MCF 10A (cell line): Measurements from ENCODE around the gene CDK16. TPM values are rescaled to one million over a fixed set of nuclear protein-coding genes. Genes with fewer than 3 reads are reported as not detected.
A peak's percentile ranks its signal among the peaks of the same experiment; 100 is the strongest.

Experiments
- BruUV-seq: library from RNA; stranded (reverse); fragments of 400-500 nt; replicated peaks from 2 replicates; lab custom pipeline; 2021; lab: Mats Ljungman, UMichigan
- CTCF ChIA-PET: fragments of 300-600 bp; sonication (Branson Sonifier 250); formaldehyde crosslinking; extraction: SDS; loops from one replicate; lab custom pipeline; 2021; ENCODE audit warnings: antibody characterized with exemption, inconsistent platforms; lab: Yijun Ruan, JAX
- POLR2A ChIA-PET: fragments of 300-600, 350-650 bp; sonication (Branson Sonifier 250); formaldehyde crosslinking; extraction: SDS; loops from one replicate; lab custom pipeline; 2020; ENCODE audit warnings: antibody characterized with exemption, inconsistent platforms; lab: Yijun Ruan, JAX
- DNase-seq: peaks from one replicate; pipeline ENCODE4 v3.0.0-alpha.2; 2018; ENCODE audit not compliant: unreplicated experiment
- H3K27ac Mint-ChIP-seq: one replicate; pipeline ENCODE4 v1.8.0; 2022; ENCODE audit warnings: mild to moderate bottlenecking, low read depth, mixed read lengths; ENCODE audit not compliant: unreplicated experiment
- H3K27me3 Mint-ChIP-seq: one replicate; pipeline ENCODE4 v1.8.0; 2022; ENCODE audit warnings: mixed read lengths; ENCODE audit not compliant: insufficient read depth, unreplicated experiment
- H3K36me3 Mint-ChIP-seq: one replicate; pipeline ENCODE4 v1.8.0; 2022; ENCODE audit warnings: mild to moderate bottlenecking, moderate library complexity, mixed read lengths; ENCODE audit not compliant: insufficient read depth, unreplicated experiment
- H3K4me1 Mint-ChIP-seq: one replicate; pipeline ENCODE4 v1.8.0; 2022; ENCODE audit warnings: mixed read lengths; ENCODE audit not compliant: insufficient read depth, unreplicated experiment
- H3K4me3 Mint-ChIP-seq: one replicate; pipeline ENCODE4 v1.8.0; 2022; ENCODE audit warnings: mild to moderate bottlenecking, moderate library complexity, mixed read lengths; ENCODE audit not compliant: unreplicated experiment
- H3K9me3 Mint-ChIP-seq: one replicate; pipeline ENCODE4 v1.8.0; 2022; ENCODE audit warnings: mixed read lengths; ENCODE audit not compliant: unreplicated experiment
- intact Hi-C: fragments of 100-400 bp; cut with micrococcal nuclease; formaldehyde crosslinking; loops from 2 replicates; pipeline ENCODE4 v1.14.1; 2022
- total RNA-seq: library from RNA; stranded (reverse); gene quantifications from 2 replicates; pipeline ENCODE4 v1.2.3, GENCODE V29; 2022
- TF ChIP-seq, protein P1 (sequence below): fragments of 200-600 bp; IDR thresholded peaks from one replicate; pipeline ENCODE4 v1.8.0; 2022; ENCODE audit warnings: antibody characterized with exemption, mild to moderate bottlenecking; ENCODE audit not compliant: unreplicated experiment

CDK16 gene
- total RNA-seq, 1 experiment from 2014 or later, result 138 TPM

DNA sequence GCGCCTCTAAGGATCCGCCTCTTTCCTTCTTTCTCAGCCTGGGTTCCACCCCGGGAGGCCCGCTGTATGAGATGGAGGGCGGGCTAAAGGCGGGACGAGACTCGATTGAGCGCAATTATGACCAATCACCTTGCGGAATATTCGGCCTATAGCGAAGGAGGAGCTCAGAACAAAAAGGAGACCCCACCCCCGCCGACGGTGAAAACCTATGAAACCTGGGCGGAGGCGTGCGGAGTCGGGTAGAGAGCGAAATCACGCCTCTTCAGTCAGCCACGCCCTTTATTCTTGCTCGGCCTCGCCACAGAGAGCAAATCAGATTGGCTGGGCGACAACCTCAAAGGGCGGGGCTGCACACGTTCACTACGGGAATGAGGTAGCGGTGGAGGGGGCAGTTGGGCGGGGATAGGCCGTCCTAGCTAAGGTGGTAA is 615 bp upstream of the CDK16 start:
- no peaks in the 10 kb centered on the region for H3K9me3 Mint-ChIP-seq

DNA sequence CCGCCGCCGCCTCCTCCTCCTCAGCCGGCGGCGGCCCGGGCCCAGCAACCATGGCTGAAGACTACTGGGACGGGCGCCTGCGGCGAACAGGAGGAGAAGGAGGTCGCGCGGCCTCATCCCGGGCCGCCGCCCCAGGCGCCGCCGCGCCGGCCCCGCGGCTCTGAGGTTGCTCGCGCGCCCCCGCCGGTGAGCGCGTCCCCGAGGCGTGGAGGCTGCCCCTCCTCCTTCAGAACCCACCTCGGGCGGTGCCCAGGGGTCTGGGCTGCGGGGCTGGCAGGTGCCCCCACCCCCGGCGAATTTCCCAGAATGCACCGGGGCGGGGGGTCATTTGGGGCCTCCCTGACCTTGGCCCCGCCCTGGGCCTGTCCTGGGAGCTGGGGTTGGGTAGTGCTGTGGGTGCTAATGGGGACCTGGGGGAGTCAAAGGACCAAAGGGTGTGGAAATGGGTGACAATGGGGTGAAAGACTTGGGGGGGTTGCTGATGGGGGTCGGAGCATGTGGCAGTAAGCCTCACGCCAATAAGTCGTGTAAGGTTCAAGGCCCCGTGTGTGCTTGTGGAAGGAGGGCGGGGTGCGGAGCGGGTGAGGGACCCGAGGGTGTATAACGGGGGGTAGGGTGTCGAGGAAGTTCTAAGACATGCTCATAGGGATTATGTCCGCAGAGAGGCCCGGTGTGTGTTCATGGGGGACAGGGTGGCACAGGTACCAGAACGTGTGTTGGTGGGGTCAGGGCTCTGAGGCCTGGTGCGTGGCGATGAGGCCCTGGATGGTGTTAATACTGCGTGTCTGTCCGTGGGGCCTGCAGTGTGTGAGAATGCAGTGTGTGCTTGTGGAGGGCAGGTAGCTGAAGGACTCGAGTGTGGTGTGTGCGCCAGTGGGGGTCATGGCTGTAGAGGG is 687 bp downstream of the CDK16 start:
- Mint-ChIP-seq H3K27me3 (no peaks in the 10 kb centered on the region), H3K9me3 (no peaks in the 10 kb centered on the region), H3K27ac (peak overlapping the region; percentile 99), H3K36me3 (peaks cover 41% of the 10 kb centered on the region), H3K4me3 (peak overlapping the region; percentile 82), H3K4me1 (peaks cover 41% of the 10 kb centered on the region)
- DNase-seq, result peak; percentile 38
- ChIA-PET CTCF (interaction anchor here (1.4 kb wide), 1 partner anchor 19 kb away, joined by 5 read pairs; no protein-coding TSS in a partner anchor), POLR2A (interaction anchor here (0.6 to 5.7 kb wide), 10 partner anchors 9 to 331 kb away, joined by 3 to 79 read pairs (median 4); partner anchors contain the start of genes NDUFB11, RBM10 and USP11)
- BruUV-seq, result no TSS peak
- intact Hi-C loops, result no loop called here
- TF ChIP-seq, protein P1, sequence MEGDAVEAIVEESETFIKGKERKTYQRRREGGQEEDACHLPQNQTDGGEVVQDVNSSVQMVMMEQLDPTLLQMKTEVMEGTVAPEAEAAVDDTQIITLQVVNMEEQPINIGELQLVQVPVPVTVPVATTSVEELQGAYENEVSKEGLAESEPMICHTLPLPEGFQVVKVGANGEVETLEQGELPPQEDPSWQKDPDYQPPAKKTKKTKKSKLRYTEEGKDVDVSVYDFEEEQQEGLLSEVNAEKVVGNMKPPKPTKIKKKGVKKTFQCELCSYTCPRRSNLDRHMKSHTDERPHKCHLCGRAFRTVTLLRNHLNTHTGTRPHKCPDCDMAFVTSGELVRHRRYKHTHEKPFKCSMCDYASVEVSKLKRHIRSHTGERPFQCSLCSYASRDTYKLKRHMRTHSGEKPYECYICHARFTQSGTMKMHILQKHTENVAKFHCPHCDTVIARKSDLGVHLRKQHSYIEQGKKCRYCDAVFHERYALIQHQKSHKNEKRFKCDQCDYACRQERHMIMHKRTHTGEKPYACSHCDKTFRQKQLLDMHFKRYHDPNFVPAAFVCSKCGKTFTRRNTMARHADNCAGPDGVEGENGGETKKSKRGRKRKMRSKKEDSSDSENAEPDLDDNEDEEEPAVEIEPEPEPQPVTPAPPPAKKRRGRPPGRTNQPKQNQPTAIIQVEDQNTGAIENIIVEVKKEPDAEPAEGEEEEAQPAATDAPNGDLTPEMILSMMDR, result no peak

More for the DNA sequence above, 615 bp upstream of the CDK16 start:
- intact Hi-C loops, result loop anchor here (1.0 kb wide), 1 partner anchor 25 kb away; the partner anchor contains the start of gene UBA1
- no TSS peak for BruUV-seq
- ChIA-PET POLR2A (interaction anchor here (0.6 to 5.7 kb wide), 26 partner anchors 9 to 598 kb away, joined by 3 to 79 read pairs (median 4); partner anchors contain the start of genes NDUFB11, RBM10 and USP11), CTCF (interaction anchor here (0.6 to 1.5 kb wide), 4 partner anchors 20 to 305 kb away, joined by 3 to 7 read pairs (median 4); no protein-coding TSS in a partner anchor)
- Mint-ChIP-seq H3K4me3 (peak overlapping the region; percentile 82), H3K27ac (peak overlapping the region; percentile 99), H3K27me3 (no peaks in the 10 kb centered on the region), H3K36me3 (peaks cover 54% of the 10 kb centered on the region), H3K4me1 (peaks cover 41% of the 10 kb centered on the region)
- TF ChIP-seq, protein P1, result no peak
- peak; percentile 100 for DNase-seq

DNA sequence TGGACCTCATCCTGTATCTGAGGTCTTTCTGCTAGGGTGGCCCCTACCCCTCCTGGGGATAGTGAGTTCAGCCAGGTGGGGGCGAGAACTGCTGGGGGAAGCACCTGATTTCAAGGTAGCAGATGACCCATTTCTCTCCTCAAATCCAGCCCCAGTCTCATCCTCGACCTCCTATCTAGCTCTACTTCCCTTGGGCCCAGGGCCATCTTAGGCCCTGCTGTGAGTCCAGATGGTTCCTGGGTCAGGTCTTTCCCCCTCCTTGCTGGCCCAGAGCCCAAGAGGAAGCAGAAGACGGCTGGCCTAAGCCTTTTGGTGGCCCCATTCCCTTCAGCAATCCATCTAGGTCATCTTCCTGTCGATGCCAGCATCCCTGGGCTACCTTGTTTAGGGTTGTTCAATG is 3.3 kb downstream of the CDK16 start:
- no peaks in the 10 kb centered on the region for H3K27me3 Mint-ChIP-seq
- ChIA-PET CTCF (interaction anchor here (0.7 to 1.0 kb wide), 2 partner anchors 34 to 163 kb away, joined by 3 to 4 read pairs; no protein-coding TSS in a partner anchor), POLR2A (interaction anchor here (0.8 to 5.7 kb wide), 2 partner anchors 10 to 31 kb away, joined by 3 to 79 read pairs; partner anchors contain the start of gene USP11)
- H3K4me3 Mint-ChIP-seq, result no peak overlapping the region
- no peaks in the 10 kb centered on the region for H3K9me3 Mint-ChIP-seq
- DNase-seq, result no peak
- no TSS peak for BruUV-seq
- TF ChIP-seq, protein P1, result no peak
- peaks cover 30% of the 10 kb centered on the region for H3K4me1 Mint-ChIP-seq
- intact Hi-C loops, result no loop called here
- H3K36me3 Mint-ChIP-seq, result peaks cover 55% of the 10 kb centered on the region
- H3K27ac Mint-ChIP-seq, result no peak overlapping the region
